ENCODE measurements around the gene LCN12.

The LCN12 gene

GRCh38 chr9:136945333-136946227 is 6.5 kb upstream of the LCN12 start:
- Histone ChIP-seq H4K8ac (ENCODE audit: low read depth, low read length) (no peak overlapping the region), H3K23ac (ENCODE audit: low read length) (no peak overlapping the region), H3K27me3 (ENCODE audit: insufficient read depth, low read length, poor library complexity) (no peaks in the 10 kb centered on the region), H4K5ac (ENCODE audit: low read length) (no peak overlapping the region), H3K27ac (ENCODE audit: low read depth, low read length) (no peak overlapping the region), H2BK120ac (ENCODE audit: low read depth, low read length) (no peak overlapping the region), H3K56ac (ENCODE audit: low read length) (no peak overlapping the region), H2AK5ac (ENCODE audit: low read length) (no peak overlapping the region), H2BK15ac (replicated peaks; ENCODE audit: low read depth) (no peak overlapping the region), H3K79me2 (ENCODE audit: control insufficient read depth, insufficient read depth, low read length) (peaks cover 3% of the 10 kb centered on the region), H2BK5ac (ENCODE audit: low read length) (no peak overlapping the region), H3K4ac (ENCODE audit: low read depth, low read length) (no peak overlapping the region), H3K4me1 (ENCODE audit: control insufficient read depth, low read depth, low read length) (no peaks in the 10 kb centered on the region), H3K36me3 (ENCODE audit: control insufficient read depth, insufficient read depth, low read length) (peaks cover 5% of the 10 kb centered on the region), H3K18ac (ENCODE audit: low read length) (no peak overlapping the region), H3K79me1 (ENCODE audit: low read length) (peaks cover 2% of the 10 kb centered on the region), H3K4me2 (ENCODE audit: low read length) (no peak overlapping the region), H3K4me3 (ENCODE audit: low read length) (no peak overlapping the region), H3K9ac (ENCODE audit: low read length) (no peak overlapping the region)
- DNase-seq: no peak
- no CpG with 5 or more reads among the region's 30 CpGs for WGBS (ENCODE audit: extremely low coverage, insufficient coverage, low lambda C conversion rate)

- no peak for DNase-seq
- H3K18ac ChIP-seq (ENCODE audit: low read length): no peak overlapping the region
- H3K56ac ChIP-seq (ENCODE audit: low read length): no peak overlapping the region
- no peak overlapping the region for H2AK5ac ChIP-seq (ENCODE audit: low read length)
- H4K8ac ChIP-seq (ENCODE audit: low read depth, low read length): no peak overlapping the region
- no peak overlapping the region for H2BK5ac ChIP-seq (ENCODE audit: low read length)
- no peak overlapping the region for H3K4me3 ChIP-seq (ENCODE audit: low read length)
- H3K4me1 ChIP-seq (ENCODE audit: control insufficient read depth, low read depth, low read length): no peaks in the 10 kb centered on the region
- no peak overlapping the region for H2BK120ac ChIP-seq (ENCODE audit: low read depth, low read length)
- no peak overlapping the region for H3K4me2 ChIP-seq (ENCODE audit: low read length)
- no peak overlapping the region for H3K27ac ChIP-seq (ENCODE audit: low read depth, low read length)
- no peak overlapping the region for H4K5ac ChIP-seq (ENCODE audit: low read length)
- no peak overlapping the region for H3K4ac ChIP-seq (ENCODE audit: low read depth, low read length)
- H3K23ac ChIP-seq (ENCODE audit: low read length): no peak overlapping the region
- no peak overlapping the region for H3K9ac ChIP-seq (ENCODE audit: low read length)
- peaks cover 3% of the 10 kb centered on the region for H3K79me2 ChIP-seq (ENCODE audit: control insufficient read depth, insufficient read depth, low read length)
- H3K27me3 ChIP-seq (ENCODE audit: insufficient read depth, low read length, poor library complexity): no peaks in the 10 kb centered on the region
- H3K79me1 ChIP-seq (ENCODE audit: low read length): peaks cover 2% of the 10 kb centered on the region
- peaks cover 3% of the 10 kb centered on the region for H3K36me3 ChIP-seq (ENCODE audit: control insufficient read depth, insufficient read depth, low read length)
- no CpG with 5 or more reads among the region's 27 CpGs for WGBS (ENCODE audit: extremely low coverage, insufficient coverage, low lambda C conversion rate)
- H2BK15ac ChIP-seq (replicated peaks; ENCODE audit: low read depth): no peak overlapping the region
These were observed 5.6 kb upstream of the LCN12 start for GRCh38 chr9:136946228-136947027.

DNA sequence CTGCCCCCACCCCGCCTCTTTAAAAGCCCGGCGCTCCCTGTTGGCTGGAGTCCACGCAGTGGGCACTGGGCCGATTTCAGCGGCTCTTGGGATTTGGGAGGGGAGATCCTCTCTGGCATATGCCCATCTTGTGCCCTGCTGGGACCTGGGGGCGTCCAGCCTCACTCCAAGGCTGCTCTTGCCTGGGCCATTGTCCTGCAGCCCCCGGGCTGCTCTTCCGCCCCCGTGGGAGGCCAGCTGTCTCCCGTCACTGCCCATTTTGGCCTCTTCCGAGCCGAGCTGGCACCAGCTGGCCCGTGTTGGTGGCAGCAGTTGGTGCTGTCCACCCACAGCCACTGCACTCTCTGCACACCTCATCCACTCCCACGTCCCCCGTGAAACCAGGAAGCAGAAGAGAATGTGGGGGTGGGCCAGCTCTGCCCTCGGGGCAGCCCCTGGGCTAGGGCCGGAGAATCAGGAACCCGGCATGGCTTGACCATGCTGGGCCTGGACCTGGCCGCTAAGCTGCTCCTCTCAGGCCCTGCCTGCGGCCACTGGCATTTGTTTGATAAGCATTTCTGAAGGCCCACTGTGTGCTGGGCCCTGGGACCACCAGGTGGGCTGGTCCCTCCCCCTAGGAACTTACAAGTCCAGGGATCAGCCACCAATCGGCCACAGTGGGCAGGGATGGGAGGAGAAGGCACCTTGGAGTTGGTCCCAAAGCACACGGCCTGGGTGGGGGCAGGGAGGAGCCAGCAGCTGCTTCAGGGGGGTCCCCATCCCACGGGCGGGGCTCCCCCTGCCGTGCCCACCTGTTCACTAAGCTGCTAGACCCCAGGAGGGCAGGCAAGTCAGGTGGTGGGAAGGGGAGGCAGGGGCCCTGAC is 4.8 kb upstream of the LCN12 start:
- DNase-seq: no peak

GRCh38 chr9:136947955-136948510 is 4.0 kb upstream of the LCN12 start:
- WGBS (ENCODE audit: extremely low coverage, insufficient coverage, low lambda C conversion rate): no CpG with 5 or more reads among the region's 15 CpGs
- no peak overlapping the region for H3K4me2 ChIP-seq (ENCODE audit: low read length)

More for the DNA sequence above, 4.8 kb upstream of the LCN12 start:
- H2BK15ac ChIP-seq (replicated peaks; ENCODE audit: low read depth): no peak overlapping the region
- no peak overlapping the region for H4K5ac ChIP-seq (ENCODE audit: low read length)
- H3K4me3 ChIP-seq (ENCODE audit: low read length): no peak overlapping the region
- no peak overlapping the region for H3K27ac ChIP-seq (ENCODE audit: low read depth, low read length)
- no peak overlapping the region for H4K8ac ChIP-seq (ENCODE audit: low read depth, low read length)
- H3K18ac ChIP-seq (ENCODE audit: low read length): no peak overlapping the region
- H3K79me1 ChIP-seq (ENCODE audit: low read length): peaks cover 2% of the 10 kb centered on the region
- no peak overlapping the region for H2BK5ac ChIP-seq (ENCODE audit: low read length)
- H3K79me2 ChIP-seq (ENCODE audit: control insufficient read depth, insufficient read depth, low read length): peaks cover 3% of the 10 kb centered on the region
- H2BK120ac ChIP-seq (ENCODE audit: low read depth, low read length): no peak overlapping the region
- H3K4me1 ChIP-seq (ENCODE audit: control insufficient read depth, low read depth, low read length): no peaks in the 10 kb centered on the region
- no peak overlapping the region for H3K23ac ChIP-seq (ENCODE audit: low read length)
- no peak overlapping the region for H3K9ac ChIP-seq (ENCODE audit: low read length)
- H3K27me3 ChIP-seq (ENCODE audit: insufficient read depth, low read length, poor library complexity): no peaks in the 10 kb centered on the region
- no peak overlapping the region for H3K4ac ChIP-seq (ENCODE audit: low read depth, low read length)
- no CpG with 5 or more reads among the region's 26 CpGs for WGBS (ENCODE audit: extremely low coverage, insufficient coverage, low lambda C conversion rate)
- no peak overlapping the region for H2AK5ac ChIP-seq (ENCODE audit: low read length)
- no peak overlapping the region for H3K4me2 ChIP-seq (ENCODE audit: low read length)
- no peak overlapping the region for H3K56ac ChIP-seq (ENCODE audit: low read length)
- H3K36me3 ChIP-seq (ENCODE audit: control insufficient read depth, insufficient read depth, low read length): no peaks in the 10 kb centered on the region

DNA sequence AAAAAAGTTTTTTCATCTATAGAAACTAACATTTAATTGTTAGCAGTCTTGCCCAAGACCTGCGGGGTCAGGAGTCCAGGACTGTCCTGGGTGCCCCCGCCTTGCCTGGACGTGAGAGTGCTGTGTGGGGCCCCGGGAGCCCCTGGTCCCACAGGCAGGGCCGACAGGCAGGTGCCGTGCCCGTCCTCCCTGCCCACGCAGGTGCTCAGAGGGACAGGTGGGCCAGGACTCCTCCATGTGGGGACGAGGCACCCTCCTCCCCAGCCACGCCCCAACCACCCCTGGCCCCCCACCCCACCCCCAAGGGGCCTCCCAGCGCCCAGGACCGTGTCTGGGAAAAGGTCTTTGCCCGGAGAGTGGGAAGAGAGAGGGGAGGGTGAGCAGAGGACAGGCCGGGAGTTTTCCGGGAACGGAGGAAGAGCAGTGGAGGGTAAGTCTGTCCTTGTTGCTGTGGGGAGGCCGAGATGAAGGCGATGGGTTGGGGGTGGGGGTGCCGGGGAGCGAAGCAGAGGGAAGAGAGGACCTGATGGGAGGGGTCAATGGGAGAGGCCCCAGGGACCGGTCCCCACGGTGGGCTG is 2.7 kb upstream of the LCN12 start:
- Histone ChIP-seq H2BK5ac (ENCODE audit: low read length) (no peak overlapping the region), H3K4ac (ENCODE audit: low read depth, low read length) (peak overlapping the region; percentile 5), H3K4me2 (ENCODE audit: low read length) (peak overlapping the region; percentile 25), H3K9ac (ENCODE audit: low read length) (peak overlapping the region; percentile 46), H3K23ac (ENCODE audit: low read length) (no peak overlapping the region), H3K36me3 (ENCODE audit: control insufficient read depth, insufficient read depth, low read length) (no peaks in the 10 kb centered on the region), H3K79me2 (ENCODE audit: control insufficient read depth, insufficient read depth, low read length) (no peaks in the 10 kb centered on the region), H2BK120ac (ENCODE audit: low read depth, low read length) (no peak overlapping the region), H3K4me1 (ENCODE audit: control insufficient read depth, low read depth, low read length) (no peaks in the 10 kb centered on the region), H3K56ac (ENCODE audit: low read length) (peak overlapping the region; percentile 85), H3K79me1 (ENCODE audit: low read length) (no peaks in the 10 kb centered on the region), H2AK5ac (ENCODE audit: low read length) (no peak overlapping the region), H4K8ac (ENCODE audit: low read depth, low read length) (no peak overlapping the region), H3K27ac (ENCODE audit: low read depth, low read length) (no peak overlapping the region), H3K18ac (ENCODE audit: low read length) (peak overlapping the region; percentile 19), H3K4me3 (ENCODE audit: low read length) (no peak overlapping the region), H2BK15ac (replicated peaks; ENCODE audit: low read depth) (no peak overlapping the region), H3K27me3 (ENCODE audit: insufficient read depth, low read length, poor library complexity) (no peaks in the 10 kb centered on the region), H4K5ac (ENCODE audit: low read length) (no peak overlapping the region)
- WGBS (ENCODE audit: extremely low coverage, insufficient coverage, low lambda C conversion rate): no CpG with 5 or more reads among the region's 22 CpGs
- no peak for DNase-seq

More at GRCh38 chr9:136947955-136948510, 4.0 kb upstream of the LCN12 start:
- Histone ChIP-seq H3K79me2 (ENCODE audit: control insufficient read depth, insufficient read depth, low read length) (peaks cover 3% of the 10 kb centered on the region), H3K23ac (ENCODE audit: low read length) (no peak overlapping the region), H3K4me1 (ENCODE audit: control insufficient read depth, low read depth, low read length) (no peaks in the 10 kb centered on the region), H3K56ac (ENCODE audit: low read length) (no peak overlapping the region), H3K9ac (ENCODE audit: low read length) (no peak overlapping the region), H3K27me3 (ENCODE audit: insufficient read depth, low read length, poor library complexity) (no peaks in the 10 kb centered on the region), H2BK5ac (ENCODE audit: low read length) (no peak overlapping the region), H2AK5ac (ENCODE audit: low read length) (no peak overlapping the region), H3K79me1 (ENCODE audit: low read length) (peaks cover 2% of the 10 kb centered on the region), H4K8ac (ENCODE audit: low read depth, low read length) (no peak overlapping the region), H2BK15ac (replicated peaks; ENCODE audit: low read depth) (no peak overlapping the region), H3K27ac (ENCODE audit: low read depth, low read length) (no peak overlapping the region), H3K36me3 (ENCODE audit: control insufficient read depth, insufficient read depth, low read length) (no peaks in the 10 kb centered on the region), H3K18ac (ENCODE audit: low read length) (no peak overlapping the region), H3K4ac (ENCODE audit: low read depth, low read length) (no peak overlapping the region), H3K4me3 (ENCODE audit: low read length) (no peak overlapping the region), H2BK120ac (ENCODE audit: low read depth, low read length) (no peak overlapping the region), H4K5ac (ENCODE audit: low read length) (no peak overlapping the region)
- DNase-seq: peak; percentile 69

All from mesendoderm (in vitro differentiated cells).